ENCODE data around the gene BCS1L. TPM values are rescaled to one million over a fixed set of nuclear protein-coding genes. Genes with fewer than 3 reads are reported as not detected.

Gene BCS1L
- total and polyA plus RNA-seq, 9 of the 15 experiments (the other 6 are each of a cell fraction or from before 2014, with no cell fraction given): 37.6 to 103 (median 56.7) TPM

DNA sequence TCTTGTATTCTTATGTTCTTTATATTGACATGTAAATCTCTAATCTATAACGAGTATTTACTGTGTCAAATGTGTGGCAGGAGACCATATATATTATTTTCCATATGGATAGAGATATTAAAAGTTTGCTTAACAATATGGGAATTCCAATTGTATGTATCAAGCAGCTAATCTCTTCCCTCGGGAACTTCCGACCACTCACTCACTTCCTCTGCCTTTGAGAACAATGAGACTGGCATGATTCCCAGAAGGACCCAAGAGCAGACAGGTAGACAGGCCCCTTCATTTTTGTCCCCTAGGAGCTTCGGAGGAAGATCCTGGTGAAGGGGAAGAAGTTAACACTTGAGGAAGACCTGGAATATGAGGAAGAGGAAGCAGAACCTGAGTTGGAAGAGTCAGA is 27.6 kb upstream of the BCS1L start:
- Histone ChIP-seq H3K4me2 (ENCODE audit: insufficient read depth, low read length) (no peak overlapping the region), H3K4me1 (replicated peaks in 1 of 2; ENCODE audit: control insufficient read depth in 2 of 2, insufficient read depth in 2 of 2, low read length in 2 of 2) (no peaks in the 10 kb centered on the region), H3K27ac (ENCODE audit: extremely low read depth, low read depth, low read length) (no peak overlapping the region), H3K79me2 (ENCODE audit: control insufficient read depth, insufficient read depth, low read length) (no peaks in the 10 kb centered on the region), H2AFZ (ENCODE audit: low read depth, low read length) (no peak overlapping the region), H3K4me3 (no peak overlapping the region), H4K20me1 (replicated peaks; ENCODE audit: control insufficient read depth, insufficient read depth, low read length) (no peaks in the 10 kb centered on the region), H3K9ac (ENCODE audit: insufficient read depth in 1 of 2, low read depth in 2 of 2, low read length in 2 of 2) (no peak overlapping the region), H3K9me1 (ENCODE audit: control insufficient read depth, insufficient read depth, low read length) (no peaks in the 10 kb centered on the region), H3K36me3 (ENCODE audit: control insufficient read depth, insufficient read depth, low read length) (peaks cover 26% of the 10 kb centered on the region; the same call in 1 of the 3 replicates), H3K9me3 (replicated peaks; ENCODE audit: control insufficient read depth, insufficient read depth, low read depth, low read length) (no peaks in the 10 kb centered on the region), H3K27me3 (ENCODE audit: control insufficient read depth in 2 of 2, insufficient read depth in 2 of 2, low read length in 2 of 2) (peaks cover 0 to 6% of the 10 kb centered on the region in 2 experiments; a peak in 1 of 5 replicates)
- ChIA-PET POLR2A (interaction anchor here (0.6 kb wide), 1 partner anchor 22 kb away, joined by 4 read pairs; no protein-coding TSS in a partner anchor), CTCF (ENCODE audit: low intra/inter-chr PET ratio) (no interaction called here)
- in situ Hi-C loops (cut with MboI): no loop called here
- ATAC-seq (no peak), DNase-seq (ENCODE audit: extremely low read depth in 1 of 4, low spot score in 3 of 4) (no peak), FAIRE-seq (no peak)
- intact Hi-C loops (cut with micrococcal nuclease): no loop called here
- TF ChIP-seq CEBPG (CRISPR knock-in tag; IDR thresholded peaks at IDR 0.05) (no peak), CEBPG (tag; conservative IDR thresholded peaks at IDR 0.05 in 1 of 2, IDR thresholded peaks at IDR 0.05 in 1 of 2) (no peak), PCBP1 (IDR thresholded peaks at IDR 0.05; ENCODE audit: low read depth, low read length, poor library complexity, severe bottlenecking) (no peak), CREBBP (IDR thresholded peaks at IDR 0.05; ENCODE audit: low read depth, low read length) (no peak), IRF2 (CRISPR knock-in tag; IDR thresholded peaks at IDR 0.05) (no peak), SUPT5H (IDR thresholded peaks at IDR 0.05) (no peak), RBFOX2 (IDR thresholded peaks at IDR 0.05; ENCODE audit: low read depth, low read length) (no peak), ZNF445 (CRISPR knock-in tag; IDR thresholded peaks at IDR 0.05; ENCODE audit: low read depth) (no peak), ZBTB1 (CRISPR knock-in tag; IDR thresholded peaks at IDR 0.05; ENCODE audit: borderline replicate concordance, low read depth) (no peak), SP1 (CRISPR knock-in tag; IDR thresholded peaks at IDR 0.05) (no peak), ARNT (IDR thresholded peaks at IDR 0.05) (no peak)
- TF ChIP-seq, protein P1, sequence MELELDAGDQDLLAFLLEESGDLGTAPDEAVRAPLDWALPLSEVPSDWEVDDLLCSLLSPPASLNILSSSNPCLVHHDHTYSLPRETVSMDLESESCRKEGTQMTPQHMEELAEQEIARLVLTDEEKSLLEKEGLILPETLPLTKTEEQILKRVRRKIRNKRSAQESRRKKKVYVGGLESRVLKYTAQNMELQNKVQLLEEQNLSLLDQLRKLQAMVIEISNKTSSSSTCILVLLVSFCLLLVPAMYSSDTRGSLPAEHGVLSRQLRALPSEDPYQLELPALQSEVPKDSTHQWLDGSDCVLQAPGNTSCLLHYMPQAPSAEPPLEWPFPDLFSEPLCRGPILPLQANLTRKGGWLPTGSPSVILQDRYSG (tag; conservative IDR thresholded peaks at IDR 0.05; ENCODE audit: low read depth): no peak
- BruUV-seq (replicated peaks): no TSS peak
- 34% methylated on average over 4 of the region's 4 CpGs for WGBS (ENCODE audit: insufficient coverage, low coverage, missing lambda C conversion rate)

Measured in K562 (cell line).